ENCODE data around the gene ZMIZ1.

DNA sequence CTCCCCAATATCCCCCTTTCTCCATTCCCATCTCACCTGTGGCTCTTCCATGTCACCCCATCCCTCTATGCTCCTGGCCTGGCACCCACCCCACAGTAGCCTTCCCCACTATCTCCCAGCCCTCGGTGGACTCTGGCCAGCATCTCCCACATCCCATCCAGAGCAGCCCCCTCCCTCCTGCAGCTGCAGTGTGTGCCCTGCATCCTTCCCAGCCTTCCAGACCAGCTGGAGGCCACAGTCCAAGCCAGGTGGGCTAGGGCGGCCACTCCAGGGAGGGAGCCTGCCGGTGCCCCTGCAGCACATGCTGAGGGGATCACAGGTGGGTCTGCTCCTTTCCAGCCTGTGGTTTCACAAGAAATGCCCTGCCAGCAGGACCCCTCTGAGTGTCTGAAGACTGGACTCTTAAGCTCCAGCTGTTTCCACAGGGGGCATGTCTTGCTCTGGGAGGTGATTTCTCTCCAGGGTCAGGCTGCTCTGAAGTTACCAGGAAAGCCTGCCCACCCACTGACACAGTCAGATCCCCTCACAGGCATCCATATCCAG lies 187.6 kb downstream of the ZMIZ1 start:
- TF ChIP-seq, protein P1, sequence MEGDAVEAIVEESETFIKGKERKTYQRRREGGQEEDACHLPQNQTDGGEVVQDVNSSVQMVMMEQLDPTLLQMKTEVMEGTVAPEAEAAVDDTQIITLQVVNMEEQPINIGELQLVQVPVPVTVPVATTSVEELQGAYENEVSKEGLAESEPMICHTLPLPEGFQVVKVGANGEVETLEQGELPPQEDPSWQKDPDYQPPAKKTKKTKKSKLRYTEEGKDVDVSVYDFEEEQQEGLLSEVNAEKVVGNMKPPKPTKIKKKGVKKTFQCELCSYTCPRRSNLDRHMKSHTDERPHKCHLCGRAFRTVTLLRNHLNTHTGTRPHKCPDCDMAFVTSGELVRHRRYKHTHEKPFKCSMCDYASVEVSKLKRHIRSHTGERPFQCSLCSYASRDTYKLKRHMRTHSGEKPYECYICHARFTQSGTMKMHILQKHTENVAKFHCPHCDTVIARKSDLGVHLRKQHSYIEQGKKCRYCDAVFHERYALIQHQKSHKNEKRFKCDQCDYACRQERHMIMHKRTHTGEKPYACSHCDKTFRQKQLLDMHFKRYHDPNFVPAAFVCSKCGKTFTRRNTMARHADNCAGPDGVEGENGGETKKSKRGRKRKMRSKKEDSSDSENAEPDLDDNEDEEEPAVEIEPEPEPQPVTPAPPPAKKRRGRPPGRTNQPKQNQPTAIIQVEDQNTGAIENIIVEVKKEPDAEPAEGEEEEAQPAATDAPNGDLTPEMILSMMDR (IDR thresholded peaks at IDR 0.05), result no peak
- TF ChIP-seq POLR2A (IDR thresholded peaks at IDR 0.05), result no peak

All from body of pancreas (tissue), 4 donors.